GM10266 (cell line): ENCODE results near the gene HIGD1B.

Source experiments
- DNase-seq: peaks from one replicate; pipeline ENCODE4 v3.0.0; 2012; ENCODE audit errors: extremely low spot score
- TF ChIP-seq, protein P1 (sequence below): IDR thresholded peaks from 2 replicates; pipeline ENCODE4 v1.5.1; 2012; ENCODE audit warnings: mild to moderate bottlenecking, low read depth; ENCODE audit not compliant: control insufficient read depth, insufficient read depth; ENCODE audit errors: missing control alignments

Gene HIGD1B

DNA sequence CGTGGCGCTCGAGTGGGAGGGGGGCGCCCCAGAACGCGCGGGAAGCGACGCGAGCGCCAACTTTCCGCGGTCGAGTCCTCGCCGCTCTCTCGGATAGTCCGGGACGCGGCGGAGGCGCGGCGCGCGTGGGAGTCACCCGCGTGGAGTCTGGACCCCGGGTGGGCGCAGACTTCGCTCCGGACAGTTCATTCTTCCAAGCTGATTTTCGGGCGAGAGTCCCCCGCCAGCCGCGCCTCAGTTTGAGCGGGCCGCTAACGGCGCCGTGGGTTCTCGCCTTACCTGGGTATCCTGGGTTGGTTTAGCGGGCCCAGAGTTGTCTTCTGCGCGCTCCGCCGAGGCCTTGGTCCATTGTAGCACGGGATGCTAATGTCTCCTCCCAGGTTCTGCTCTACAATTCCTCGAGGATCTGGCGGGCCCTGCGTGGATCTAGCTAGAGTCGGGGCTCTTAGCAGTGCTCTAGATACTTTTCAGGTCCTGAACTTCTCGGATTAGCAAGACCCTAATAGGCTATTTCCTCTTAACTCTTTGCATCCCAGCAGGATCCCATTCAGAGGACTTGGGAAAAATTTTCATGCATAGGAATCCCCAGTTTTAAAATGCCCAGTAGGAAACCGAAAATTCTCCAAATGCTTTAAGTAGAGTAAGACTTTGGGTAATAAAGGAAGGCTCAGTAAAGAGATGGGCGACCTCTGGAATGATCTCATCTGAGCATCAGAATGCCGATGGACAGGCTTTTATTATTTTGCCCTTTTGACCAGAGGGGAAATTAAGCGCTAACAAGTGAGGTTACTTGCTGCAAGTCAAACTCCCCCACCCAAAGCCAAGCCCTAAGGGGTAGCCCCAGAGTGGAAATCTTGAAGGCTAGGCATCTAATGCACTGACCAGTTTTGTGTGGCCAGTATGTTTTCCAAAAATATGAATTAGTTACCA, 17.1 kb upstream of the HIGD1B start:
- DNase-seq = peak; percentile 43

DNA sequence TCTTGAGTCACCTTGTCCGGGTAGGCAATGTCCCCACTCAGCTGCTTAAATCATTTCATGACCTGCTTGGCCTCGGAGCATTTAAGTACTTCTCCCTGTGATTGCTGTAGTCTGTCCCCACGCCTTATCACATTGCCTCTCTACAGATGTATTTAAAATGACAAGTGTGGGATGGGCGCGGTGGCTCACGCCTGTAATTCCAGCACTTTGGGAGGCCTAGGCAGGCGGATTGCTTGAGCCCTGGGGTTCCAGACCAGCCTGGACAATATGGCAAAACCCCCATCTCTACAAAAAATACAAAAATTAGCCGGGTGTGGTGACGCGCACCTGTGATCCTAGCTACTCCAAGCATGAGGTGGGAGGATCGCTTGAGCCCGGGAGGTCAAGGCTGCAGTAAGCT, 16.3 kb upstream of the HIGD1B start:
- TF ChIP-seq, protein P1, sequence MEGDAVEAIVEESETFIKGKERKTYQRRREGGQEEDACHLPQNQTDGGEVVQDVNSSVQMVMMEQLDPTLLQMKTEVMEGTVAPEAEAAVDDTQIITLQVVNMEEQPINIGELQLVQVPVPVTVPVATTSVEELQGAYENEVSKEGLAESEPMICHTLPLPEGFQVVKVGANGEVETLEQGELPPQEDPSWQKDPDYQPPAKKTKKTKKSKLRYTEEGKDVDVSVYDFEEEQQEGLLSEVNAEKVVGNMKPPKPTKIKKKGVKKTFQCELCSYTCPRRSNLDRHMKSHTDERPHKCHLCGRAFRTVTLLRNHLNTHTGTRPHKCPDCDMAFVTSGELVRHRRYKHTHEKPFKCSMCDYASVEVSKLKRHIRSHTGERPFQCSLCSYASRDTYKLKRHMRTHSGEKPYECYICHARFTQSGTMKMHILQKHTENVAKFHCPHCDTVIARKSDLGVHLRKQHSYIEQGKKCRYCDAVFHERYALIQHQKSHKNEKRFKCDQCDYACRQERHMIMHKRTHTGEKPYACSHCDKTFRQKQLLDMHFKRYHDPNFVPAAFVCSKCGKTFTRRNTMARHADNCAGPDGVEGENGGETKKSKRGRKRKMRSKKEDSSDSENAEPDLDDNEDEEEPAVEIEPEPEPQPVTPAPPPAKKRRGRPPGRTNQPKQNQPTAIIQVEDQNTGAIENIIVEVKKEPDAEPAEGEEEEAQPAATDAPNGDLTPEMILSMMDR = no peak
- DNase-seq = no peak

More for the DNA sequence above, 17.1 kb upstream of the HIGD1B start:
- TF ChIP-seq, protein P1 = no peak

DNA sequence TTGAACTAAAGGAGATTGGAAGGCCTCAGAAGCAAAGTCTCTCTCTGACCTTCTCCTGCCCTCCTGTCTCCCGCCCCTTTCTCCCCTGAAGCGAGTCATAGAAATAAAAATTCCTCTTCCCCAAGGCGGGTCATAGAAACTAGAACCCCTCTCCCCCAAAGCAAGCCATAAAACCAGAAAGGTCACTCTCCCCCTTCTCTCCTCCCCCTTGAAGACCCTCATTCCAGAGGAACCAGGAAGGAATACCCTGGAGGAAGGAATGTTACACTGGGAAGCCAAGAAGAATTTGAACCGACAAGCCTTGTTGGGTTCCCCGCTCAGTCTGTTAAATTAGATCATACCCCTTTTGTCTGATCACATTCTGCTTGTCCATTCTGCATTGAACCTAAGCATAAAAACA, 14.9 kb upstream of the HIGD1B start:
- TF ChIP-seq, protein P1 = no peak
- DNase-seq = no peak

DNA sequence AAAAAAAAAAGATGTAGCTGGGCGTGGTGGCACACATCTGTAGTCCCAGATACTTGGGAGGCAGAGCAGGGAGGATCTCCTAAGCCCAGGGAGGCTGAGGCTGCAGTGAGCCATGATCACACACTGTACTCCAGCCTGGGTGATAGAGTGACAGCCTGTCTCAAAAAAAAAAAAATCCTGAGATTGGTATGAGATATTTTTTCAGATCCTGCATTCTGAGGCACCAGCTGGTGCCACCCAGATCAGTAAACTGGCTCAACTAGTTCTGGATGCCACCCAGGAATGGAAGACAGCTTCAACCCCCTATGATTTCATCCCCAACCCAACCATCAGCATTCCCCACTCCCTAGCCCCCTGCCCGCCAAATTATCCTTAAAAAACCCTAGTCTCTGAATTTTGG, 10.5 kb upstream of the HIGD1B start:
- no peak for DNase-seq
- TF ChIP-seq, protein P1 = no peak

DNA sequence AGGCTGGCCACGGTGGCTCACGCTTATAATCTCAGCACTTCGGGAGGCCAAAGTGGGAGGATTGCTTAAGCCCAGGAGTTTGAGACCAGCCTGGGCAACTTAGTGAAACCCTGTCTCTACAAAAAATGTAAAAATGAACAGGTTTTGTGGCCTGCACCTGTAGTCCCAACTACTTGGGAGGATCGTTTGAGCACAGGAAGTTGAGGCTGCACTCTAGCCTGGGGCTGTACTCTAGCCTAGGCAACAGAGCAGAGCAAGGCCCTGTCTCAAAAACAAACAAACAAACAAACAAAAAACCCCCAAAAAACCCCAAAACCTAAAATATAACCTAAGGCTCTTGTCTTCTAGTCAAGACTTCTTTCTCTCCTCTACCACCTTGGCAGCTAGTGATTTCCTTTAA, 7.4 kb upstream of the HIGD1B start:
- no peak for DNase-seq
- TF ChIP-seq, protein P1 = no peak

GRCh38 chr17:44840936-44841335, 6.7 kb upstream of the HIGD1B start:
- DNase-seq = no peak
- TF ChIP-seq, protein P1 = no peak

GRCh38 chr17:44842748-44843147, 4.9 kb upstream of the HIGD1B start:
- no peak for DNase-seq
- TF ChIP-seq, protein P1 = no peak
